CD4-positive, CD25-positive, alpha-beta regulatory T cell (primary cell): Measurements from ENCODE around the gene RSPH1. TPM values are rescaled to one million over a fixed set of nuclear protein-coding genes. Genes with fewer than 3 reads are reported as not detected.

Experiments used
- ATAC-seq, 2 donors: fragments of 150-1000 bp; cut with Tn5 transposase; one replicate each; pipeline ENCODE4 v1.10.0; 2021; ENCODE audit warnings: low read depth in 2 of 2, moderate number of reproducible peaks in 2 of 2, moderate library complexity in 1 of 2
- DNase-seq, 3 donors: peaks; one replicate each; pipeline versions ENCODE4 v3.0.0 to v3.0.0-alpha.2; 2012 to 2022; ENCODE audit warnings: mixed read lengths in 1 of 3
- H3K27ac ChIP-seq: one replicate; pipeline ENCODE4 v1.7.0; 2013; ENCODE audit warnings: mild to moderate bottlenecking, low read length; ENCODE audit not compliant: insufficient read depth, poor library complexity, severe bottlenecking
- H3K27me3 ChIP-seq: one replicate; pipeline ENCODE4 v1.7.0; 2013; ENCODE audit warnings: low read length; ENCODE audit not compliant: control insufficient read depth, insufficient read depth
- H3K36me3 ChIP-seq: one replicate; pipeline ENCODE4 v1.7.0; 2013; ENCODE audit warnings: mild to moderate bottlenecking, low read length, moderate library complexity; ENCODE audit not compliant: control insufficient read depth, insufficient read depth
- H3K4me1 ChIP-seq: 2 replicates; pipeline ENCODE4 v1.7.0; 2013; ENCODE audit warnings: mild to moderate bottlenecking, low read length; ENCODE audit not compliant: insufficient read depth, control insufficient read depth, poor library complexity, severe bottlenecking
- H3K4me3 ChIP-seq: one replicate; pipeline ENCODE4 v1.7.0; 2013; ENCODE audit warnings: low read depth, mild to moderate bottlenecking, low read length, moderate library complexity
- H3K9me3 ChIP-seq, 2 experiments: 1 replicate in 1 of 2; 2 replicates in 1 of 2; pipeline ENCODE4 v1.7.0; 2013; ENCODE audit warnings: low read length in 2 of 2, mild to moderate bottlenecking in 1 of 2, moderate library complexity in 1 of 2; ENCODE audit not compliant: control insufficient read depth in 2 of 2
- H3K27ac Mint-ChIP-seq, 3 donors: one replicate each; pipeline ENCODE4 v1.8.0; 2020 to 2022; ENCODE audit warnings: mild to moderate bottlenecking in 3 of 3, mixed read lengths in 3 of 3, moderate library complexity in 2 of 3
- H3K27me3 Mint-ChIP-seq: one replicate; pipeline ENCODE4 v1.8.0; 2022; ENCODE audit warnings: mild to moderate bottlenecking, mixed read lengths
- H3K36me3 Mint-ChIP-seq: one replicate; pipeline ENCODE4 v1.8.0; 2020; ENCODE audit warnings: mixed read lengths
- H3K4me1 Mint-ChIP-seq, 4 donors: one replicate each; pipeline ENCODE4 v1.8.0; 2020 to 2022; ENCODE audit warnings: mixed read lengths in 4 of 4, mild to moderate bottlenecking in 1 of 4
- H3K4me3 Mint-ChIP-seq, 4 donors: one replicate each; pipeline ENCODE4 v1.8.0; 2020 to 2022; ENCODE audit warnings: mild to moderate bottlenecking in 4 of 4, mixed read lengths in 4 of 4, moderate library complexity in 3 of 4
- H3K9me3 Mint-ChIP-seq, 7 donors: one replicate each; pipeline ENCODE4 v1.8.0; 2020 to 2022; ENCODE audit warnings: mixed read lengths in 7 of 7, mild to moderate bottlenecking in 3 of 7, moderate library complexity in 2 of 7
- polyA plus RNA-seq, 4 donors: library from polyadenylated mRNA; unstranded; fragments of 300-500 nt; fragmentation: Illumina TruSeq; gene quantifications; one replicate each; pipeline ENCODE4 v1.2.3, GENCODE V29; 2021
- total RNA-seq: library from RNA; stranded (reverse); gene quantifications from one replicate; pipeline ENCODE4 v1.2.3, GENCODE V29; 2022

RSPH1 gene
- total and polyA plus RNA-seq, 5 donors from 2014 or later, result 0.25 TPM; not detected in 4

- Mint-ChIP-seq H3K27me3 (no peaks in the 10 kb centered on the region), H3K4me3 (no peak overlapping the region), H3K4me1 (peaks cover 0 to 4% (median 1%) of the 10 kb centered on the region in 4 donors), H3K9me3 (no peaks in the 10 kb centered on the region), H3K27ac (peak overlapping the region in 1 of 3 donors; percentile 17), H3K36me3 (peaks cover 36% of the 10 kb centered on the region)
- DNase-seq (no peak), ATAC-seq (no peak)
- Histone ChIP-seq H3K27me3 (no peaks in the 10 kb centered on the region), H3K27ac (no peak overlapping the region), H3K4me1 (no peaks in the 10 kb centered on the region), H3K9me3 (no peaks in the 10 kb centered on the region), H3K4me3 (no peak overlapping the region), H3K36me3 (peaks cover 24% of the 10 kb centered on the region)
These were observed 45.6 kb upstream of the RSPH1 start for GRCh38 chr21:42541618-42542017.

- Histone ChIP-seq H3K4me3 (no peak overlapping the region), H3K36me3 (peaks cover 20% of the 10 kb centered on the region), H3K27me3 (no peaks in the 10 kb centered on the region), H3K9me3 (no peaks in the 10 kb centered on the region), H3K27ac (no peak overlapping the region), H3K4me1 (no peaks in the 10 kb centered on the region)
- H3K9me3 Mint-ChIP-seq, result no peaks in the 10 kb centered on the region
- peaks cover 0 to 4% (median 1%) of the 10 kb centered on the region in 4 donors for H3K4me1 Mint-ChIP-seq
- ATAC-seq, result no peak
- DNase-seq, result no peak
- peaks cover 37% of the 10 kb centered on the region for H3K36me3 Mint-ChIP-seq
- H3K27me3 Mint-ChIP-seq, result no peaks in the 10 kb centered on the region
- peak overlapping the region in 1 of 3 donors; percentile 17 for H3K27ac Mint-ChIP-seq
- H3K4me3 Mint-ChIP-seq, result no peak overlapping the region
These were observed 45.1 kb upstream of the RSPH1 start for GRCh38 chr21:42541174-42541573.

GRCh38 chr21:42540396-42540795 is 44.4 kb upstream of the RSPH1 start:
- ATAC-seq, result no peak

GRCh38 chr21:42539931-42540343 is 43.9 kb upstream of the RSPH1 start:
- ATAC-seq, result no peak
- no peak overlapping the region for H3K27ac ChIP-seq
- H3K4me1 ChIP-seq, result no peaks in the 10 kb centered on the region
- H3K9me3 ChIP-seq, result no peaks in the 10 kb centered on the region
- H3K4me3 ChIP-seq, result no peak overlapping the region
- H3K27me3 ChIP-seq, result no peaks in the 10 kb centered on the region
- DNase-seq, result no peak
- Mint-ChIP-seq H3K9me3 (no peaks in the 10 kb centered on the region), H3K27ac (no peak overlapping the region), H3K36me3 (peaks cover 32% of the 10 kb centered on the region), H3K4me3 (no peak overlapping the region), H3K4me1 (peaks cover 0 to 4% (median 2%) of the 10 kb centered on the region in 4 donors), H3K27me3 (no peaks in the 10 kb centered on the region)
- H3K36me3 ChIP-seq, result peaks cover 19% of the 10 kb centered on the region

More at GRCh38 chr21:42540396-42540795, 44.4 kb upstream of the RSPH1 start:
- H3K9me3 Mint-ChIP-seq, result no peaks in the 10 kb centered on the region
- Histone ChIP-seq H3K4me1 (no peaks in the 10 kb centered on the region), H3K27ac (no peak overlapping the region), H3K27me3 (no peaks in the 10 kb centered on the region), H3K4me3 (no peak overlapping the region), H3K36me3 (peaks cover 21% of the 10 kb centered on the region), H3K9me3 (no peaks in the 10 kb centered on the region)
- H3K4me1 Mint-ChIP-seq, result peaks cover 0 to 4% (median 1%) of the 10 kb centered on the region in 4 donors
- H3K4me3 Mint-ChIP-seq, result no peak overlapping the region
- peaks cover 36% of the 10 kb centered on the region for H3K36me3 Mint-ChIP-seq
- H3K27me3 Mint-ChIP-seq, result no peaks in the 10 kb centered on the region
- no peak for DNase-seq
- no peak overlapping the region for H3K27ac Mint-ChIP-seq

- peaks cover 32% of the 10 kb centered on the region for H3K36me3 Mint-ChIP-seq
- no peaks in the 10 kb centered on the region for H3K27me3 Mint-ChIP-seq
- no peak overlapping the region for H3K4me3 ChIP-seq
- DNase-seq (no peak), ATAC-seq (no peak)
- no peaks in the 10 kb centered on the region for H3K9me3 Mint-ChIP-seq
- no peak overlapping the region for H3K27ac ChIP-seq
- H3K27ac Mint-ChIP-seq, result no peak overlapping the region
- H3K36me3 ChIP-seq, result peaks cover 24% of the 10 kb centered on the region
- H3K4me1 ChIP-seq, result no peaks in the 10 kb centered on the region
- H3K4me3 Mint-ChIP-seq, result no peak overlapping the region
- H3K27me3 ChIP-seq, result no peaks in the 10 kb centered on the region
- peaks cover 0 to 6% (median 2%) of the 10 kb centered on the region in 4 donors for H3K4me1 Mint-ChIP-seq
- no peaks in the 10 kb centered on the region for H3K9me3 ChIP-seq
These were observed 43.3 kb upstream of the RSPH1 start for GRCh38 chr21:42539342-42539741.

- Mint-ChIP-seq H3K27me3 (no peaks in the 10 kb centered on the region), H3K4me1 (peaks cover 0 to 11% (median 1%) of the 10 kb centered on the region in 4 donors), H3K27ac (peak overlapping the region in 1 of 3 donors; percentile 66), H3K4me3 (no peak overlapping the region), H3K9me3 (no peaks in the 10 kb centered on the region), H3K36me3 (peaks cover 30% of the 10 kb centered on the region)
- Histone ChIP-seq H3K27ac (no peak overlapping the region), H3K9me3 (no peaks in the 10 kb centered on the region), H3K4me1 (no peaks in the 10 kb centered on the region), H3K27me3 (no peaks in the 10 kb centered on the region), H3K4me3 (no peak overlapping the region), H3K36me3 (peaks cover 24% of the 10 kb centered on the region)
- no peak for DNase-seq
- no peak for ATAC-seq
These were observed 42.7 kb upstream of the RSPH1 start for GRCh38 chr21:42538479-42539275.

- Mint-ChIP-seq H3K4me3 (no peak overlapping the region), H3K27ac (no peak overlapping the region), H3K4me1 (peaks cover 0 to 11% (median 2%) of the 10 kb centered on the region in 4 donors), H3K9me3 (no peaks in the 10 kb centered on the region), H3K27me3 (no peaks in the 10 kb centered on the region), H3K36me3 (peaks cover 23% of the 10 kb centered on the region)
- peak in 1 of 3 donors; percentile 43 for DNase-seq
- Histone ChIP-seq H3K27me3 (no peaks in the 10 kb centered on the region), H3K4me3 (no peak overlapping the region), H3K36me3 (peaks cover 21% of the 10 kb centered on the region), H3K27ac (no peak overlapping the region), H3K9me3 (no peaks in the 10 kb centered on the region), H3K4me1 (no peaks in the 10 kb centered on the region)
- ATAC-seq, result no peak
These were observed 41.2 kb upstream of the RSPH1 start for GRCh38 chr21:42537106-42537742.
